Osteocyte (in vitro differentiated cells): Measurements from ENCODE around the gene C10orf143. TPM values are rescaled to one million over a fixed set of nuclear protein-coding genes. Genes with fewer than 3 reads are reported as not detected.

Experiments used
- DNase-seq: peaks from one replicate; pipeline ENCODE4 v3.0.0; 2021; ENCODE audit warnings: mixed read lengths; ENCODE audit not compliant: unreplicated experiment; ENCODE audit errors: extremely low spot score
- H3K27ac Mint-ChIP-seq: one replicate; pipeline ENCODE4 v1.8.0; 2021; ENCODE audit warnings: mild to moderate bottlenecking, mixed read lengths; ENCODE audit not compliant: unreplicated experiment
- H3K27me3 Mint-ChIP-seq: one replicate; pipeline ENCODE4 v1.8.0; 2021; ENCODE audit warnings: mixed read lengths; ENCODE audit not compliant: unreplicated experiment
- H3K36me3 Mint-ChIP-seq: one replicate; pipeline ENCODE4 v1.8.0; 2021; ENCODE audit warnings: mixed read lengths; ENCODE audit not compliant: unreplicated experiment
- H3K4me1 Mint-ChIP-seq: one replicate; pipeline ENCODE4 v1.8.0; 2021; ENCODE audit warnings: mixed read lengths; ENCODE audit not compliant: unreplicated experiment
- H3K4me3 Mint-ChIP-seq: one replicate; pipeline ENCODE4 v1.8.0; 2021; ENCODE audit warnings: mild to moderate bottlenecking, moderate library complexity, mixed read lengths; ENCODE audit not compliant: unreplicated experiment
- H3K9me3 Mint-ChIP-seq: one replicate; pipeline ENCODE4 v1.8.0; 2021; ENCODE audit warnings: mixed read lengths; ENCODE audit not compliant: unreplicated experiment
- total RNA-seq: library from RNA; stranded (reverse); gene quantifications from 2 replicates; pipeline ENCODE4 v1.2.1, GENCODE V29; 2021
- TF ChIP-seq, protein P1 (sequence below): fragments of 200-600 bp; sonication (generic); IDR thresholded peaks from 2 replicates; pipeline ENCODE4 v1.5.0; 2021; ENCODE audit warnings: antibody characterized with exemption, mild to moderate bottlenecking, moderate library complexity

C10orf143 gene
- total RNA-seq, 1 donor from 2014 or later, result 4.1 TPM

DNA sequence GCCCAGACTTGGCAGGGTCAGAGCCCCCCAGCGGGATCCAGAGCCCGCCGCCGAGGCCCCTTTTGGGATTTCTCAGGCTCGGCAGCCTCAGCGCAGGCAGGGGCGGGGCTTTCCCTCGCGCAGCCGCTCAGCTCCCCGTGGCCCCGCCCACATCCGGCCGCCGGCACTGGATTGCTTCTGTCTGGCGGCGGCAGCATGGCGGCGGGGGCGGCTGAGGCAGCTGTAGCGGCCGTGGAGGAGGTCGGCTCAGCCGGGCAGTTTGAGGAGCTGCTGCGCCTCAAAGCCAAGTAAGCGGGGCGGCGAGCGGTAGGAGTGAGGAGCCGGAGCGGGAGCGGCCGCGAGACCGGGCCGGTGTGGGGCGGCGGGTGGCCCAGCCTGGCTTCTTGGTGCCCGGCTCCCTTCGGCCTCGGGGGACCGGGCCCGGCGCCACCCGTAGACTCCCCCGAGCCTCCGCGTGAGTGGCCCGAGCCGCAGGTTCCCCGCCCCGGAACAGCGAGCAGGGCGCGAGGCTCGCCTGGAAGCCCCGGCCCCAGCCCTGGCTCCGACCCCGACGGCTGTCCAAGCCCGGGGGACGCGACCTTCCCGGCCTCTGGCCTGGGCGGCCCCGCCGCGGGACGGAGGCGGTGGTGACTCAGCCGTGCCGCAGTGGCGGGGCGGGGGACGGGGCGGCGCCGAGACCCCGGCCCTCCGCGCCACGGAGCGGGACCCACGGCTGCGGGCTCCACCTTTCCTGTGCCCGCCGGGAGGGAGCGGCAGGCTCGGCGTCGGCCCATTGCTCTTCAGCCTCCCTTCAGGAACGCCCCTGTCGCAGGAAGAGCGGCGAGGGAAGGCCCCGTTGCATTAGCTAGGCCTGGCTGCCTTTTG lies 25.8 kb upstream of the C10orf143 start, which contains the start of gene GLRX3:
GLRX3 (plus strand) TSS at position 166 of the 864 bp plus-strand sequence; CDS start at position 196, 30 bp downstream.
- TF ChIP-seq, protein P1, sequence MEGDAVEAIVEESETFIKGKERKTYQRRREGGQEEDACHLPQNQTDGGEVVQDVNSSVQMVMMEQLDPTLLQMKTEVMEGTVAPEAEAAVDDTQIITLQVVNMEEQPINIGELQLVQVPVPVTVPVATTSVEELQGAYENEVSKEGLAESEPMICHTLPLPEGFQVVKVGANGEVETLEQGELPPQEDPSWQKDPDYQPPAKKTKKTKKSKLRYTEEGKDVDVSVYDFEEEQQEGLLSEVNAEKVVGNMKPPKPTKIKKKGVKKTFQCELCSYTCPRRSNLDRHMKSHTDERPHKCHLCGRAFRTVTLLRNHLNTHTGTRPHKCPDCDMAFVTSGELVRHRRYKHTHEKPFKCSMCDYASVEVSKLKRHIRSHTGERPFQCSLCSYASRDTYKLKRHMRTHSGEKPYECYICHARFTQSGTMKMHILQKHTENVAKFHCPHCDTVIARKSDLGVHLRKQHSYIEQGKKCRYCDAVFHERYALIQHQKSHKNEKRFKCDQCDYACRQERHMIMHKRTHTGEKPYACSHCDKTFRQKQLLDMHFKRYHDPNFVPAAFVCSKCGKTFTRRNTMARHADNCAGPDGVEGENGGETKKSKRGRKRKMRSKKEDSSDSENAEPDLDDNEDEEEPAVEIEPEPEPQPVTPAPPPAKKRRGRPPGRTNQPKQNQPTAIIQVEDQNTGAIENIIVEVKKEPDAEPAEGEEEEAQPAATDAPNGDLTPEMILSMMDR, result no peak
- DNase-seq, result peak; percentile 96
- Mint-ChIP-seq H3K4me1 (peaks cover 31% of the 10 kb centered on the region), H3K27me3 (no peaks in the 10 kb centered on the region), H3K36me3 (peaks cover 2% of the 10 kb centered on the region), H3K4me3 (peak within 1 kb of the TSS; percentile 88), H3K9me3 (no peaks in the 10 kb centered on the region), H3K27ac (peak within 1 kb of the TSS; percentile 87)

DNA sequence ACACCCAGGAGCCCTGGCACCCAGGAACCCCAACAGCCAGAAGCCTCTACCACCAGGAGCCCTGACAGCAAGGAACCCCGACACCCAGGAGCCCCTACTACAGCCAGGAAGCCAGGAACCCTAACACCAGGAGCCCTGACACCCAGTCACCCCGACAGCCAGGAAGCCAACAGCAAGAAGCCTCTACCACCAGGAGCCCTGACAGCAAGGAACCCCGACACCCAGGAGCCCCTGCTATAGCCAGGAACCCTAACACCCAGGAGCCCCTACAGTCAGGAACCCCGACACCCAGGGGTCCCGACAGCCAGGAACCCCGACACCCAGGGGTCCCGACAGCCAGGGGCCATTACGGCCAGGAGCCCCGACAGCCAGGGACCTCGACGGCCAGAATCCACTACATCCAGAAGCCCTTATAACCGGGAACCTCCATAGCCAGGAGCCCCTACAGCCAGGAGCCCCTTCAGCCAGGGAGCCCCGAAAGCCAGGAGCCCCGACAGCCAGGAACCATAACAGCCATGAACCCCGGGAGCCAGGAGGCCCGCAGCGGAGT lies 25.1 kb upstream of the C10orf143 start:
- TF ChIP-seq, protein P1, result no peak
- peaks cover 30% of the 10 kb centered on the region for H3K4me1 Mint-ChIP-seq
- H3K27me3 Mint-ChIP-seq, result no peaks in the 10 kb centered on the region
- no peaks in the 10 kb centered on the region for H3K9me3 Mint-ChIP-seq
- peak overlapping the region; percentile 87 for H3K27ac Mint-ChIP-seq
- H3K4me3 Mint-ChIP-seq, result peak overlapping the region; percentile 88
- H3K36me3 Mint-ChIP-seq, result peaks cover 2% of the 10 kb centered on the region
- no peak for DNase-seq

DNA sequence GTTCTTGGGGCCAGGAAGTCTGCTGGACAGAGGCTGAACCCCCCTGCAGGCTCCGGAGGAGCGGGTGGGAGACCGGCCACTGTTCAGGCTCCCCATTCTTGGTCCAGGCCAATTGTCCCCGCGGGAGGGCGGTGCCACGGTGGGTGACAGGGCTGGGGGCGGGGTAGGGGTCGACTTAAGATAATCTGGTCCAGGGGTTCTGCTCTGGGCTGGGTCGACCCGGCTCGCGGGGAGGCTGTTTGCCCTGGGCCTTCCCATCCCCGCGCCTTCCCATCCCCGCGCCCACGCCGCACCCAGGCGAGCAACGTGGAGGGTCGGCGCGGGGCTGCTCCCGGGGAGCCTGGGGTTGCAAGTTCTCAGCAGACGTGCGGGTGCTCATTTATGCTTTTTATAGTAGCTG lies 18.3 kb upstream of the C10orf143 start:
- peaks cover 2% of the 10 kb centered on the region for H3K27me3 Mint-ChIP-seq
- TF ChIP-seq, protein P1, result no peak
- H3K36me3 Mint-ChIP-seq, result no peaks in the 10 kb centered on the region
- no peaks in the 10 kb centered on the region for H3K9me3 Mint-ChIP-seq
- no peak for DNase-seq
- H3K4me1 Mint-ChIP-seq, result peaks cover 9% of the 10 kb centered on the region
- no peak overlapping the region for H3K27ac Mint-ChIP-seq
- no peak overlapping the region for H3K4me3 Mint-ChIP-seq

DNA sequence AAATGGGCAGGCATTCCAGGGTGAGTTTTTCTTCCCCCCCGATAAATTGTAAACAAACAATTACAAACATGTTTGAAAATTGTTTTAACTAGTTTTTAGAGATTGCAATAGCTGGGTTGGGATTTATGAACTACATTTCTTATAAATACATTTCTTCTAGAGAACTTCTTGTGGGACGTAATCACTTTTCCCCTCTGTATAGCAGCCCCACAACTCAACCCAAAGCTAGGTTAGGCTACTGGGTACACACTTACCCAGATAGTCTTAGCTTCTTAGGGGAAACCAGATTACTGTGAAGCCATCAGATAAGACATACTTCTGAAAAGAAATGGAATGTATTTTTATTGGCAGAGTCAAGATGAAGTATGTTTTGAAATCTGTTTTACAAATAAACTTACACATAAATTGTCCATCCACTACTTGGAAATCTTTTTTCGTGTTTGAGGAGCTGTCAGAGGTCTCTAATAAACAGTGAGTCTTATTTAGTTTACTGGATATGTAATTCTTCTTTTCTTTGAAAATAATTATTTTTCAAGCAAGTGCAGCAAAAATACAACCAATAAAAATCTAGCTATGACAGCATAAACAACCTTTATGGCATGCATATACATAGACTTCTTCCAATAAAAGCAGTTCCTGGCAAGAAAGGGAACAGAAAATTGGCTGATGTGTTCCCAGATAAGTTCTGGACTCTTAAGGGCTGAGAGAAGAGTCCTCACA lies 17.6 kb upstream of the C10orf143 start:
- Mint-ChIP-seq H3K4me3 (no peak overlapping the region), H3K4me1 (peaks cover 9% of the 10 kb centered on the region)
- DNase-seq, result no peak

More for the DNA sequence above, 17.6 kb upstream of the C10orf143 start:
- Mint-ChIP-seq H3K36me3 (no peaks in the 10 kb centered on the region), H3K27ac (no peak overlapping the region), H3K27me3 (peaks cover 2% of the 10 kb centered on the region), H3K9me3 (no peaks in the 10 kb centered on the region)
- TF ChIP-seq, protein P1, result no peak
